Lower lobe of right lung (tissue), 2 donors: ENCODE results near the gene CRACR2A. TPM values are rescaled to one million over a fixed set of nuclear protein-coding genes. Genes with fewer than 3 reads are reported as not detected.

ENCODE experiments used
- ATAC-seq, 2 donors: fragments of 200-7000 bp; cut with Tn5 transposase; one replicate each; pipeline ENCODE4 v1.9.1; 2020 to 2022; ENCODE audit warnings: mild to moderate bottlenecking in 2 of 2, moderate library complexity in 2 of 2
- DNase-seq: peaks from one replicate; pipeline ENCODE4 v3.0.0-alpha.2; 2020
- H3K27ac ChIP-seq: fragments of 200-600 bp; one replicate; pipeline ENCODE4 v1.8.0; 2022
- H3K27me3 ChIP-seq: fragments of 200-600 bp; one replicate; pipeline ENCODE4 v1.8.0; 2022; ENCODE audit warnings: low read depth
- H3K36me3 ChIP-seq: fragments of 200-600 bp; one replicate; pipeline ENCODE4 v1.8.0; 2022; ENCODE audit warnings: mild to moderate bottlenecking
- H3K4me1 ChIP-seq: fragments of 200-600 bp; one replicate; pipeline ENCODE4 v1.8.0; 2022
- H3K4me3 ChIP-seq: fragments of 200-600 bp; one replicate; pipeline ENCODE4 v1.8.0; 2022; ENCODE audit warnings: mild to moderate bottlenecking
- H3K9me3 ChIP-seq: fragments of 200-600 bp; one replicate; pipeline ENCODE4 v1.8.0; 2022
- intact Hi-C: fragments of 100-400 bp; cut with DNase I; formaldehyde crosslinking; loops from one replicate; pipeline ENCODE4 v1.11.0; 2022
- total RNA-seq: library from RNA; stranded (reverse); fragmentation: NEBNext Ultra II Directional; extraction: Animal tissue kit (Norgen Biotek cat#: 25700); gene quantifications from one replicate; pipeline ENCODE4 v1.2.1, GENCODE V29; 2021
- TF ChIP-seq, protein P1 (sequence below): fragments of 200-600 bp; IDR thresholded peaks from one replicate; pipeline ENCODE4 v1.8.0; 2022; ENCODE audit warnings: antibody characterized with exemption, mild to moderate bottlenecking
- donor health status: DM: no; HTN: yes; CAD: no; lungs with severe emphysema.

The CRACR2A gene
- total RNA-seq, 1 donor from 2014 or later, result 7.9 TPM

DNA sequence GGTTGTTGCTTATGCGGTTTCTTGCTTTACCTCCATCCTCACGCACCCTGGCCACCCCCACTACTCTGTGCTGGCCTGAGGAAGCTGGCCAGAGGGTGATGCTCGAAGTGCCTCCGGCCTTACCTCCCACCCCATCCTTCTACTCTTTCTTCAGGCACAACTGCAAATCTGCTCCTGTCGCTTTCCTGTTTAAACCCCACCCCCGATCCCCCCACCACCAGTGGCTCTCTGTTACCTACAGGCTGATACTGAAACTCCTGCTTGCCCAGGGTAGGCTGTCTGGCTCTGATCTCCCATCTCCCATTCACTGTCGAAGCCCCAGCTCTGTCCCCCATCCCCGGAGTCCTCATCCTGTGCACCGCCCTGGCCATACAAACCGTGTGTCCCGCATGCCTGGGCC lies 150.4 kb downstream of the CRACR2A start:
- DNase-seq (no peak), ATAC-seq (no peak)
- intact Hi-C loops, result no loop called here
- H3K27me3 ChIP-seq, result no peaks in the 10 kb centered on the region
- H3K27ac ChIP-seq, result no peak overlapping the region
- TF ChIP-seq, protein P1, sequence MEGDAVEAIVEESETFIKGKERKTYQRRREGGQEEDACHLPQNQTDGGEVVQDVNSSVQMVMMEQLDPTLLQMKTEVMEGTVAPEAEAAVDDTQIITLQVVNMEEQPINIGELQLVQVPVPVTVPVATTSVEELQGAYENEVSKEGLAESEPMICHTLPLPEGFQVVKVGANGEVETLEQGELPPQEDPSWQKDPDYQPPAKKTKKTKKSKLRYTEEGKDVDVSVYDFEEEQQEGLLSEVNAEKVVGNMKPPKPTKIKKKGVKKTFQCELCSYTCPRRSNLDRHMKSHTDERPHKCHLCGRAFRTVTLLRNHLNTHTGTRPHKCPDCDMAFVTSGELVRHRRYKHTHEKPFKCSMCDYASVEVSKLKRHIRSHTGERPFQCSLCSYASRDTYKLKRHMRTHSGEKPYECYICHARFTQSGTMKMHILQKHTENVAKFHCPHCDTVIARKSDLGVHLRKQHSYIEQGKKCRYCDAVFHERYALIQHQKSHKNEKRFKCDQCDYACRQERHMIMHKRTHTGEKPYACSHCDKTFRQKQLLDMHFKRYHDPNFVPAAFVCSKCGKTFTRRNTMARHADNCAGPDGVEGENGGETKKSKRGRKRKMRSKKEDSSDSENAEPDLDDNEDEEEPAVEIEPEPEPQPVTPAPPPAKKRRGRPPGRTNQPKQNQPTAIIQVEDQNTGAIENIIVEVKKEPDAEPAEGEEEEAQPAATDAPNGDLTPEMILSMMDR, result no peak
- H3K4me1 ChIP-seq, result no peaks in the 10 kb centered on the region
- H3K9me3 ChIP-seq, result no peaks in the 10 kb centered on the region
- H3K36me3 ChIP-seq, result no peaks in the 10 kb centered on the region
- no peak overlapping the region for H3K4me3 ChIP-seq

DNA sequence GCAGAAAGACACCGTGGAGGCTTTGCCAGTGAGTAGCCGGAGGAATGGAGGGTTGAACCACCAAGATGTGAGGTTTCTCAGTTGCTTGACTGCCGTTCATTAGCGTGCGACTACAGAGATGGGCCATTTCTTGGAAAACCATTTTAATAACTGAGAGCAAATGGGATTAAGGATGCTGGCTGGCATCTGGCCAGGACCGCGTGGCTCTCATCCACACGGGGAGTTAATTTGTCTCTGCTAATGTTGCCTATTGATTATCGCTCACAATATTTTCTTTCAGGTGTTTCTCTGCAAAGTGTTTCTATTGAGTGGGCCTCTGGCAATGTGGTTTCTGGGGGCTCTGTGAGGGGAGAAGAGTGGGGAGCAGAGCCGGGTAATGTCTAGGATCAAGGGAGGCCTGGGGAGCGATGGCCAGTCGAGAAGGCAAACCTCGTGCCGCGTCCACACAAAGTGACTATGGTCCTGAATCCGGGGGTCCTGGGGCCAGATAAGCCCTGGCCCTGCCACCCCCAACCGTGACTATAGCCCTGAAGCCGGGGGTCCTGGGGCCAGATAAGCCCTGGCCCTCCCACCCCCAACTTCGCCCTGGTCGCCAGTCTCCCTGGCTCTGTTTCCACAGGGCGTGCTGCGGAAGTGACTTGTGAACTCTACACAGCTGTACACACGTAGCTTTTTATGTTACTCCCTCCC lies 151.3 kb downstream of the CRACR2A start:
- Histone ChIP-seq H3K4me3 (no peak overlapping the region), H3K9me3 (no peaks in the 10 kb centered on the region), H3K36me3 (no peaks in the 10 kb centered on the region), H3K27ac (no peak overlapping the region), H3K27me3 (no peaks in the 10 kb centered on the region), H3K4me1 (no peaks in the 10 kb centered on the region)
- DNase-seq, result no peak
- TF ChIP-seq, protein P1, result no peak
- intact Hi-C loops, result no loop called here
- no peak for ATAC-seq

DNA sequence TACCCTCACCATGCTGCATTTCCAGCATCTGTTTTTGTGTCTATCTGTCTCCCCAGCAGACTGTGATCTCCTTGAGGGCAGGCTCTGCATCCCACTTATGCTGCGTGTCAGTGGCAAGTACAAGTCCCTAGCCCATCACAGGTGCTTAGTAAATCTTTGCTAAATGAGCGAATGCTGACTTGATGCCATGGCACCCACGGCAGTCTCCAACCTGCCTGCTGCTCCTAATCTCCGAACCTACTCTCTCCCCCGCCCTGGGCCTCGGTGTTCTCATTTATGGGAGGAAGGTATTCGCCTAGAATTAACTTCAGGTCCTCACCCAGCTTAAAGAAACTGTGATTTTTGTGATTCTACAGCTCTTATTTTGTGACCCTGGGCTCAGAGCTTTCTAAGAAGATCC lies 152.0 kb downstream of the CRACR2A start:
- TF ChIP-seq, protein P1, result no peak
- intact Hi-C loops, result no loop called here
- no peak for ATAC-seq

DNA sequence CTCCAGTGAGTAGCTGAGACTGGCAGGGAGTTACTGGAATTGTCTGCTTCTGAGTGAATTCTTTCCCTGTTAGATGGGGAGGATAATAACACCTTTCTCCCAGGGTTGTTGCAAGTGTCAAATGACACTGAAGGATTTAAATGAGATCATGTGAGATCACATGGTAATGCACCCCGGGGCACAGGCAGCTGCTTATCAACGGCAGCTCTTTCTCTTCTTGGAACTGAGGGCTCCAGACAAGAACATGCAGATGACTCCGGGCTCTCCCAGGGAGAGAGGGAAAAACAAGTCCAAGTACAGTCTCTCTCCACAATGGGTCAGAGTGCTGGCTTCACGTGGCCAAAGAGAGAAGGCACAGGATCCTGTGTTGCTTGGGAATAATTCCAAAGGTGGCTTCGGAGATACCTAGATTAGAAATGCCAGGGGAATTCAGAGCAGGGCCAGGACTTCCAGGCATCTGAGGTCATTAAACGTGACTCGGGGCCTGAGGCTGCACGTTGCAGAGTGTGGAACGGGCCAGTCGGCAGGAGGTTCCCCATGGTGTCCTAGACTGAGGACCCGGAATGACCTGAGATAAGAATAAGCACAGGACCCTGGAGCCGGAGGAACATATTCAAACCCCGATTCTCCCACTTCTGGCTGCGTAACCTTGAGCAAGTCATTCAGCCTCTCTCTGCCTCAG lies 152.7 kb downstream of the CRACR2A start:
- no peaks in the 10 kb centered on the region for H3K4me1 ChIP-seq
- ATAC-seq (no peak), DNase-seq (no peak)
- intact Hi-C loops, result no loop called here
- H3K36me3 ChIP-seq, result no peaks in the 10 kb centered on the region
- H3K27me3 ChIP-seq, result no peaks in the 10 kb centered on the region
- H3K4me3 ChIP-seq, result no peak overlapping the region
- TF ChIP-seq, protein P1, result no peak
- H3K27ac ChIP-seq, result no peak overlapping the region
- no peaks in the 10 kb centered on the region for H3K9me3 ChIP-seq

More for the DNA sequence above, 152.0 kb downstream of the CRACR2A start:
- no peaks in the 10 kb centered on the region for H3K27me3 ChIP-seq
- H3K27ac ChIP-seq, result no peak overlapping the region
- H3K4me3 ChIP-seq, result no peak overlapping the region
- no peak for DNase-seq
- H3K9me3 ChIP-seq, result no peaks in the 10 kb centered on the region
- no peaks in the 10 kb centered on the region for H3K36me3 ChIP-seq
- no peaks in the 10 kb centered on the region for H3K4me1 ChIP-seq

DNA sequence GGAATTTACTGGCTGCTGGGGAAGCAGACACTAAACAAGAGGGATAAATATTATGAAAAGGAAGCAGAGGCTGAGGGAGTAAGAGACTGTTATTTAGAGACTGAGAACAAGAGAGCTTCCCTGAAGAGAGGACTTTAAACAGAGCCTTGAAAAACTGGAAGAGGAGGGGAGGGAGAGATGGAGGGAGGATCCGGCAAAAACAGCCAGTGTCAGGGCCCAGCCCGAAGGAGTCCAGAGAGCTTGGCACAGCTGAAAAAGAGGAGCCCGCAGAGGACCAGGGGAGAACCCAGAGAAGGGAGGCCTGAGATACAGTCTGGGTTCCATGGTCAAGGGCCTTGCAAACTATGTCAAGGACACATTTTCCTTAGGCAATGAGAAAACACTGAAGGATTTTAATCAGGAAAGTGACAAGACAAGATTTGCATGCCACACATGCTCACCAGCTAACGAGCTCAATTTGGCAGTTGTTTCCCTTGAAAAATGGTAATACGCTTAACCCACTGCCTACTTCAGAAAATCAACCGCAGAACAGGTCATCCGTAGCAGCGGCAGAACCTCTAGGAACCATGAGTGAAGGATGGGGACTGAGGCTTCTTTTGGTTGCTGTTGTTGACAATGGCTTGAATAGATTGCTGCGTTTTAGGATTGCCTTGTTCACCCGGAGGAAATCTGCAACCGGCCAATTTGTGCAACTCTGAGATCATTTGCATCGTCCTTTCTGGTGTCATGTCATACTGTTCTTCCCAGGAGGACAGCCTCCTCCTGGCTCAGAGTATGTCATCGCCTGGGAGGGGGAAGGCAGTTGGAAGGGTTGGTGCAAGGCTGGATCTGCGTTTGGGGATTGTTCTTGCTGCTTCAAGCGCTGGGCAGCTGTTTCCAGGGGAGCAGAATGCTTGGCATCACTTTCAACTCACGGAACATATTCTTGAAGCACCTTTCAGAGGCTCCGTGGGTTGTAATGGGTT lies 153.7 kb downstream of the CRACR2A start:
- Histone ChIP-seq H3K27me3 (no peaks in the 10 kb centered on the region), H3K4me3 (no peak overlapping the region), H3K9me3 (no peaks in the 10 kb centered on the region), H3K36me3 (no peaks in the 10 kb centered on the region), H3K27ac (no peak overlapping the region), H3K4me1 (no peaks in the 10 kb centered on the region)
- DNase-seq (no peak), ATAC-seq (no peak)
- TF ChIP-seq, protein P1, result no peak
- intact Hi-C loops, result no loop called here
